SK-N-SH treated with all-trans-retinoic acid at 6 μM for 48 hours (cell line): ENCODE results near the gene LYVE1.

Experiments
- ATAC-seq: fragments of 200-7000 bp; cut with Tn5 transposase; 3 replicates; pipeline ENCODE4 v1.9.1; 2020; ENCODE audit warnings: mild to moderate bottlenecking, moderate library complexity
- ARNTL ChIP-seq: fragments of 450-650 bp; formaldehyde crosslinking; IDR thresholded peaks from 2 replicates; pipeline ENCODE4 v1.5.0; 2020; ENCODE audit warnings: low read depth, mild to moderate bottlenecking, moderate library complexity, borderline replicate concordance
- CREB5 ChIP-seq: fragments of 250-450 bp; sonication (Bioruptor Pico); IDR thresholded peaks from 2 replicates; pipeline ENCODE4 v1.5.1; 2020; ENCODE audit warnings: low read depth, mild to moderate bottlenecking, moderate library complexity
- CSDC2 ChIP-seq: fragments of 250-450 bp; sonication (Bioruptor Pico); IDR thresholded peaks from 2 replicates; pipeline ENCODE4 v1.5.0; 2020; ENCODE audit warnings: mild to moderate bottlenecking, moderate library complexity
- CSRNP3 ChIP-seq: fragments of 250-450 bp; sonication (Bioruptor Pico); IDR thresholded peaks from 2 replicates; pipeline ENCODE4 v1.5.1; 2021; ENCODE audit warnings: mild to moderate bottlenecking, moderate library complexity
- GLIS3 ChIP-seq: fragments of 250-450 bp; sonication (Bioruptor Pico); IDR thresholded peaks from 2 replicates; pipeline ENCODE4 v1.5.0; 2020; ENCODE audit warnings: mild to moderate bottlenecking, moderate library complexity
- ISL1 ChIP-seq: fragments of 250-450 bp; sonication (Bioruptor Pico); IDR thresholded peaks from 2 replicates; pipeline ENCODE4 v2.1.2; 2022; ENCODE audit warnings: mild to moderate bottlenecking, moderate library complexity
- OSR1 ChIP-seq: fragments of 250-450 bp; sonication (Bioruptor Pico); IDR thresholded peaks from 2 replicates; pipeline ENCODE4 v1.8.0; 2022; ENCODE audit warnings: moderate library complexity, mild to moderate bottlenecking, inconsistent platforms
- PATZ1 ChIP-seq: fragments of 250-450 bp; sonication (Bioruptor Pico); IDR thresholded peaks from 2 replicates; pipeline ENCODE4 v1.8.0; 2020; ENCODE audit warnings: mild to moderate bottlenecking, moderate library complexity, borderline replicate concordance
- POU6F1 ChIP-seq: fragments of 250-450 bp; sonication (Bioruptor Pico); IDR thresholded peaks from 2 replicates; pipeline ENCODE4 v1.8.0; 2021; ENCODE audit warnings: low read depth, mild to moderate bottlenecking, moderate library complexity, borderline replicate concordance
- PPARA ChIP-seq: fragments of 250-450 bp; sonication (Bioruptor Pico); IDR thresholded peaks from 2 replicates; pipeline ENCODE4 v1.5.0; 2020; ENCODE audit warnings: mild to moderate bottlenecking, borderline replicate concordance
- RARB ChIP-seq: fragments of 250-450 bp; sonication (Bioruptor Pico); IDR thresholded peaks from 2 replicates; pipeline ENCODE4 v1.8.0; 2021; ENCODE audit warnings: mild to moderate bottlenecking, moderate library complexity
- TCF4 ChIP-seq: fragments of 250-450 bp; sonication (Bioruptor Pico); IDR thresholded peaks from 2 replicates; pipeline ENCODE4 v1.8.0; 2021; ENCODE audit warnings: mild to moderate bottlenecking, moderate library complexity, borderline replicate concordance
- TOX ChIP-seq: fragments of 250-450 bp; sonication (Bioruptor Pico); IDR thresholded peaks from 2 replicates; pipeline ENCODE4 v1.8.0; 2021; ENCODE audit warnings: mild to moderate bottlenecking, moderate library complexity, borderline replicate concordance
- TSHZ2 ChIP-seq: fragments of 250-450 bp; sonication (Bioruptor Pico); IDR thresholded peaks from 2 replicates; pipeline ENCODE4 v1.5.0; 2020; ENCODE audit warnings: mild to moderate bottlenecking, moderate library complexity
- ZC3H10 ChIP-seq: fragments of 250-450 bp; sonication (Bioruptor Pico); IDR thresholded peaks from 2 replicates; pipeline ENCODE4 v1.5.1; 2021; ENCODE audit warnings: mild to moderate bottlenecking, moderate library complexity
- ZFP3 ChIP-seq: fragments of 250-450 bp; sonication (Bioruptor Pico); IDR thresholded peaks from 2 replicates; pipeline ENCODE4 v1.5.0; 2020; ENCODE audit warnings: mild to moderate bottlenecking, moderate library complexity
- ZFP30 ChIP-seq: fragments of 450-650 bp; formaldehyde crosslinking; IDR thresholded peaks from 2 replicates; pipeline ENCODE4 v1.5.0; 2022; ENCODE audit warnings: mild to moderate bottlenecking, moderate library complexity
- ZNF565 ChIP-seq: fragments of 450-650 bp; formaldehyde crosslinking; conservative IDR thresholded peaks from 2 replicates; pipeline ENCODE4 v1.5.0; 2020; ENCODE audit warnings: low read depth, mild to moderate bottlenecking, moderate library complexity
- ZNF70 ChIP-seq: fragments of 450-650 bp; formaldehyde crosslinking; IDR thresholded peaks from 2 replicates; pipeline ENCODE4 v1.5.0; 2020; ENCODE audit warnings: mild to moderate bottlenecking, moderate library complexity
- ZNF8 ChIP-seq: fragments of 450-650 bp; formaldehyde crosslinking; IDR thresholded peaks from 2 replicates; pipeline ENCODE4 v1.5.0; 2020; ENCODE audit warnings: mild to moderate bottlenecking, moderate library complexity

Gene LYVE1

GRCh38 chr11:10609636-10610035 lies 41.2 kb upstream of the LYVE1 start:
- no peak for TF ChIP-seq POU6F1 (CRISPR knock-in tag)
- TF ChIP-seq PPARA (CRISPR knock-in tag): no peak
- no peak for TF ChIP-seq ZNF565
- TF ChIP-seq CREB5 (CRISPR knock-in tag): no peak
- TF ChIP-seq ZFP30: no peak
- no peak for TF ChIP-seq RARB
- TF ChIP-seq CSDC2 (CRISPR knock-in tag): no peak
- TF ChIP-seq ZC3H10 (CRISPR knock-in tag): no peak
- no peak for TF ChIP-seq ZFP3 (CRISPR knock-in tag)
- TF ChIP-seq ZNF70 (CRISPR knock-in tag): no peak
- no peak for TF ChIP-seq TOX
- TF ChIP-seq OSR1 (CRISPR knock-in tag): no peak
- TF ChIP-seq PATZ1: no peak
- no peak for TF ChIP-seq TCF4
- TF ChIP-seq TSHZ2 (CRISPR knock-in tag): no peak
- no peak for TF ChIP-seq CSRNP3 (CRISPR knock-in tag)
- TF ChIP-seq ISL1 (CRISPR knock-in tag): no peak
- ATAC-seq: no peak

- no peak for ATAC-seq
- no peak for TF ChIP-seq CSRNP3 (CRISPR knock-in tag)
These were observed 40.1 kb upstream of the LYVE1 start for GRCh38 chr11:10608584-10608983.

GRCh38 chr11:10607462-10608132 lies 39.1 kb upstream of the LYVE1 start:
- TF ChIP-seq RARB: no peak
- TF ChIP-seq ZNF8 (CRISPR knock-in tag): no peak
- TF ChIP-seq ARNTL: no peak
- no peak for TF ChIP-seq GLIS3 (CRISPR knock-in tag)
- TF ChIP-seq TOX: no peak
- no peak for ATAC-seq
